MM.1S (cell line): ENCODE data around the gene SH2D7.

ENCODE experiments used
- DNase-seq: peaks from one replicate; pipeline ENCODE4 v3.0.0-alpha.2; 2015
- H2AFZ ChIP-seq: fragments of 300-600 bp; sonication (generic); 2 replicates; pipeline ENCODE4 v1.6.0; 2016; ENCODE audit warnings: antibody characterized with exemption, low read length
- H3F3A ChIP-seq: fragments of 300-600 bp; sonication (generic); 2 replicates; pipeline ENCODE4 v1.6.1; 2016; ENCODE audit warnings: mild to moderate bottlenecking, antibody characterized with exemption, low read length, moderate library complexity, mixed read lengths; ENCODE audit not compliant: insufficient read depth
- H3K27ac ChIP-seq: fragments of 300-600 bp; sonication (generic); 2 replicates; pipeline ENCODE4 v1.5.1; 2016; ENCODE audit warnings: mild to moderate bottlenecking, low read length
- H3K27me3 ChIP-seq: fragments of 300-600 bp; sonication (generic); replicated peaks from 2 replicates; pipeline ENCODE4 v1.6.0; 2016; ENCODE audit warnings: low read length; ENCODE audit not compliant: insufficient read depth
- H3K36me3 ChIP-seq: fragments of 300-600 bp; sonication (generic); replicated peaks from 2 replicates; pipeline ENCODE4 v1.6.1; 2016; ENCODE audit warnings: mild to moderate bottlenecking, low read length, mixed read lengths; ENCODE audit not compliant: insufficient read depth
- H3K4me1 ChIP-seq: fragments of 300-600 bp; sonication (generic); 2 replicates; pipeline ENCODE4 v1.6.1; 2016; ENCODE audit warnings: low read length, mixed read lengths
- H3K4me2 ChIP-seq: fragments of 300-600 bp; sonication (generic); 2 replicates; pipeline ENCODE4 v1.6.0; 2016; ENCODE audit warnings: low read depth, low read length
- H3K4me3 ChIP-seq: fragments of 300-600 bp; sonication (generic); 2 replicates; pipeline ENCODE4 v1.5.1; 2016; ENCODE audit warnings: low read length, mixed read lengths
- H3K79me2 ChIP-seq: fragments of 300-600 bp; sonication (generic); 2 replicates; pipeline ENCODE4 v1.6.1; 2016; ENCODE audit warnings: mixed run types, low read length, mixed read lengths
- H3K9ac ChIP-seq: fragments of 300-600 bp; sonication (generic); 2 replicates; pipeline ENCODE4 v1.6.1; 2016; ENCODE audit warnings: low read length, mixed read lengths
- H3K9me2 ChIP-seq: fragments of 300-600 bp; sonication (generic); replicated peaks from 2 replicates; pipeline ENCODE4 v1.6.1; 2016; ENCODE audit warnings: mild to moderate bottlenecking, low read length, mixed read lengths; ENCODE audit not compliant: insufficient read depth
- H3K9me3 ChIP-seq: fragments of 300-600 bp; sonication (generic); replicated peaks from 2 replicates; pipeline ENCODE4 v1.6.1; 2016; ENCODE audit warnings: mild to moderate bottlenecking, low read length, mixed read lengths; ENCODE audit not compliant: insufficient read depth
- H4K20me1 ChIP-seq: fragments of 300-600 bp; sonication (generic); 2 replicates; pipeline ENCODE4 v1.6.1; 2016; ENCODE audit warnings: mild to moderate bottlenecking, low read length, moderate library complexity, mixed read lengths; ENCODE audit not compliant: insufficient read depth
- CTCF ChIP-seq: fragments of 300-600 bp; sonication (generic); IDR thresholded peaks from 2 replicates; pipeline ENCODE4 v1.5.1; 2016; ENCODE audit warnings: antibody characterized with exemption, low read length, mixed read lengths
- EZH2 ChIP-seq: fragments of 300-600 bp; sonication (generic); optimal IDR thresholded peaks from 2 replicates; pipeline ENCODE3; 2017; ENCODE audit warnings: low read depth, mild to moderate bottlenecking, antibody characterized with exemption, low read length, mixed read lengths
- EZH2phosphoT487 ChIP-seq: fragments of 300-600 bp; sonication (generic); IDR thresholded peaks from 2 replicates; pipeline ENCODE4 v1.6.1; 2018; ENCODE audit warnings: antibody characterized with exemption, low read length

SH2D7 gene

DNA sequence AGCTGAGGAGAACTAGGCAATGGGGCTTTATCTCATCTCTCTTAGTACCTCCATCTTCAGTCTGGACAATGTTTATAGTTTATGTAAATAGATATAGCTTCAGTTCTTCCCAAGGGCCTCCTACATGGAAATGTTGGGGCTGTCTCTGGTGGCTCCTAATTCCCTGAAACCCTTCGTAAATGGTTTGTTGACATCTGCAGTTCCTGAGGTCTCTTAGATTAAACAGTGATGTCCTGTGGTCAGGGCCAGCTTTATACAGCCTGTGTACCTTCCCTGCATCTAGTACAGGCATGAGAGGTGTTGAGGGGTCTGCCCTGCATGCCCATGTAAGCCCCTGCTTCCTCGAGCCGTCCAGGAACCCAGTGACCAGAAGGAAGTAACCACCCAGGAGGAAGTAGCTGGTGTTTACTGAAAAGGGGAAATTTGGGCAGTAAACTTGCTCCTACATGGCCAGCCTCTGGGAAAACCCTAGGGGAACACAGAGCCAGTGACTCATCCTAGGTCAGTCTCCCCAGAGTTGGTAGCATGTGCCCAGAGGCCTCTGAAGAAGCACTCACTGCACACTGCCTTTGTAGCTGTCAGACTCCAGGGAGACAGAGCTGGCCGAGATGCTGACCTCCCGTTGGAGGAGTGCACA is 10.1 kb upstream of the SH2D7 start:
- no peaks in the 10 kb centered on the region for H3K36me3 ChIP-seq
- H2AFZ ChIP-seq = no peak overlapping the region
- H3K27me3 ChIP-seq = no peaks in the 10 kb centered on the region

DNA sequence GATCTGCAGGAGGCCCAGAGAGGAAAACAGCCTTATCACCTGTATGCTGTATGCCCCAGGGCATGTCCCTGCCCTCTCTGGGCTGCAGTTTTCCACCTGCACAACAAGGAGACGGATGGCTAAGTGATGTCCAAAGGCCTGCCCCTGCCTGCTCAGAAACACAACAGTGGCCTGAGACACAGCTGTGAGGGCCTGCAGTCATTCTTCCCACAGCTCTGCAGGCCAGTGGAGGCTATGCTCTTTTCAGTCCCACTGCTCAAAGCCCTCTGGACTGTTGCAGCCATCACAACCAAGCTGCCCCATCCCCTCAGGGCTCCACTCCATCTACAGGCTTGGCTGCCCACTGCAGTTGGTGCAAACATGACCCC is 9.6 kb upstream of the SH2D7 start:
- H3K27ac ChIP-seq = no peak overlapping the region
- H3K4me3 ChIP-seq = no peak overlapping the region
- H3K9me2 ChIP-seq = no peaks in the 10 kb centered on the region
- no peaks in the 10 kb centered on the region for H3F3A ChIP-seq
- TF ChIP-seq EZH2phosphoT487 (no peak), EZH2 (no peak)
- DNase-seq = no peak
- no peak overlapping the region for H2AFZ ChIP-seq
- H3K4me2 ChIP-seq = no peak overlapping the region
- H3K36me3 ChIP-seq = no peaks in the 10 kb centered on the region
- no peaks in the 10 kb centered on the region for H3K27me3 ChIP-seq
- no peaks in the 10 kb centered on the region for H3K9me3 ChIP-seq
- H4K20me1 ChIP-seq = no peaks in the 10 kb centered on the region
- H3K4me1 ChIP-seq = peaks cover 21% of the 10 kb centered on the region
- H3K9ac ChIP-seq = no peak overlapping the region
- no peaks in the 10 kb centered on the region for H3K79me2 ChIP-seq

More for the DNA sequence above, 10.1 kb upstream of the SH2D7 start:
- H3K4me3 ChIP-seq = no peak overlapping the region
- H3K9me2 ChIP-seq = no peaks in the 10 kb centered on the region
- H3K4me2 ChIP-seq = no peak overlapping the region
- no peak overlapping the region for H3K9ac ChIP-seq
- no peak for TF ChIP-seq CTCF
- peaks cover 18% of the 10 kb centered on the region for H3K4me1 ChIP-seq
- DNase-seq = no peak
- no peaks in the 10 kb centered on the region for H3F3A ChIP-seq
- H3K79me2 ChIP-seq = peaks cover under 1% of the 10 kb centered on the region; the same call in 1 of the 2 replicates
- no peak overlapping the region for H3K27ac ChIP-seq
- H3K9me3 ChIP-seq = no peaks in the 10 kb centered on the region
- H4K20me1 ChIP-seq = no peaks in the 10 kb centered on the region

DNA sequence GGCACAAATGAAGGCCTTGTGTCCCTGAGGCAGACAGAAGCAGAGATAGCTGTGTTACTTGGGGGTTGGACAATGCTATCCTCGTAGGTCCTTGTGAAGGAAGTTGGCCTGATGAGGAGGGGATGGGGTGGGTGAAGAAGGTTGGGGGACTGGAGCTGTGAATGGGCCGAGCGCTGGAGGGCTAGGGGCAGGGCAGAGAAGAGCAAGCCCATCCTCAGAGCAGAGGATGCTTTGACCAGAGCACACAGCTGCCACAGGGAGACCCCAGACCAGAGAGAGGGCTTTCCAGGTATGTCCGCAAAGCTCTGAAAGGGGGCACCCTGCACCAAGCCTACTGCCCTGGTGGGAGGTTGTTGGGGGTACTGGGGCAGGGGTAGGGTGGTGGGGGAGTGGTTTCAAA is 9.2 kb upstream of the SH2D7 start:
- H3K27ac ChIP-seq = no peak overlapping the region
- H3K9me2 ChIP-seq = no peaks in the 10 kb centered on the region
- H3F3A ChIP-seq = no peaks in the 10 kb centered on the region
- no peaks in the 10 kb centered on the region for H4K20me1 ChIP-seq
- DNase-seq = no peak
- peaks cover 19% of the 10 kb centered on the region for H3K4me1 ChIP-seq
- H3K4me3 ChIP-seq = no peak overlapping the region
- no peak overlapping the region for H2AFZ ChIP-seq
- no peak overlapping the region for H3K4me2 ChIP-seq
- no peak overlapping the region for H3K9ac ChIP-seq
- no peaks in the 10 kb centered on the region for H3K27me3 ChIP-seq
- no peaks in the 10 kb centered on the region for H3K79me2 ChIP-seq
- no peaks in the 10 kb centered on the region for H3K9me3 ChIP-seq
- TF ChIP-seq CTCF (no peak), EZH2phosphoT487 (no peak), EZH2 (no peak)
- no peaks in the 10 kb centered on the region for H3K36me3 ChIP-seq

GRCh38 chr15:78083687-78084448 is 8.5 kb upstream of the SH2D7 start:
- Histone ChIP-seq H3F3A (no peaks in the 10 kb centered on the region), H3K27me3 (no peaks in the 10 kb centered on the region), H4K20me1 (no peaks in the 10 kb centered on the region), H3K4me1 (peaks cover 23% of the 10 kb centered on the region), H3K27ac (peak overlapping the region; percentile 27; the same call in 1 of the 2 replicates), H3K9me3 (no peaks in the 10 kb centered on the region), H3K79me2 (no peaks in the 10 kb centered on the region), H3K9me2 (no peaks in the 10 kb centered on the region), H3K36me3 (no peaks in the 10 kb centered on the region), H3K4me2 (0 out of 2 replicates have a peak overlapping the region, but pooled peaks have one; percentile 4), H3K9ac (no peak overlapping the region), H2AFZ (peak overlapping the region; percentile 58), H3K4me3 (no peak overlapping the region)
- peak; percentile 48 for DNase-seq
- TF ChIP-seq EZH2 (no peak), EZH2phosphoT487 (no peak), CTCF (no peak)
